Parathyroid adenoma (tissue), 2 donors: ENCODE data around the gene UCN2.

ENCODE experiments used
- H2AFZ ChIP-seq: fragments of 300-600 bp; sonication (generic); one replicate; pipeline ENCODE4 v1.7.0; 2017; ENCODE audit warnings: antibody characterized with exemption, mild to moderate bottlenecking
- H3K27ac ChIP-seq: fragments of 300-600 bp; sonication (generic); one replicate; pipeline ENCODE4 v1.7.0; 2017
- H3K27me3 ChIP-seq: fragments of 300-600 bp; sonication (generic); one replicate; pipeline ENCODE4 v1.7.0; 2017; ENCODE audit warnings: low read length; ENCODE audit not compliant: control insufficient read depth, insufficient read depth
- H3K36me3 ChIP-seq: fragments of 300-600 bp; sonication (generic); one replicate; pipeline ENCODE4 v1.7.0; 2017; ENCODE audit warnings: low read length; ENCODE audit not compliant: control insufficient read depth, insufficient read depth
- H3K4me1 ChIP-seq: fragments of 300-600 bp; sonication (generic); one replicate; pipeline ENCODE4 v1.7.0; 2017; ENCODE audit warnings: control low read depth
- H3K4me2 ChIP-seq: fragments of 300-600 bp; sonication (generic); one replicate; pipeline ENCODE4 v1.7.0; 2017; ENCODE audit warnings: low read length
- H3K4me3 ChIP-seq: fragments of 300-600 bp; sonication (generic); one replicate; pipeline ENCODE4 v1.7.0; 2017; ENCODE audit warnings: low read depth, low read length
- H3K79me2 ChIP-seq: fragments of 300-600 bp; sonication (generic); one replicate; pipeline ENCODE4 v1.7.0; 2017; ENCODE audit warnings: control low read depth
- H3K9ac ChIP-seq: fragments of 300-600 bp; sonication (generic); one replicate; pipeline ENCODE4 v1.7.0; 2017; ENCODE audit warnings: mild to moderate bottlenecking
- H3K9me3 ChIP-seq: fragments of 300-600 bp; sonication (generic); one replicate; pipeline ENCODE4 v1.7.0; 2017; ENCODE audit warnings: low read length; ENCODE audit not compliant: control insufficient read depth
- TF ChIP-seq, protein P1 (sequence below): fragments of 300-600 bp; sonication (generic); IDR thresholded peaks from one replicate; pipeline ENCODE4 v1.7.0; 2017; ENCODE audit warnings: antibody characterized with exemption, mild to moderate bottlenecking
- donor health status: primary hyperparathyroidism.

Gene UCN2

DNA sequence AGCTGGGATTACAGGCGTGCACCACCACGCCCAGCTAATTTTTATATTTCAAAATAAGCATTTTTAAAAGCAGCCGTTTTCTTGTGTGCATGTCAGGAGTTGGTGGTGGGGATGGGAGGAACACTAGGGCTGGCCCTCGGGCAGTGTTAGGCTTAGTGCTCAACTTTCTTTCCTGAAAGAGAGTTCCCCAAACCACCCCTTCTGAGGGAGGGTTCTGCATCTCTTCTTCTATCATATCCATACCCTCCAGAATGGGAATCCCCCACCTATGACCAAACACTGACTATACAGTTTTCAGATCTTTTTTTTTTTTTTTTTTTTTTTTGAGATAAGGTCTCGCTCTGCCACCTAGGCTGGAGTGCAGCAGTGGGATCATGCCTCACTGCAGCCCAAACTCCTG, 19.4 kb downstream of the UCN2 start:
- Histone ChIP-seq H3K9ac (no peak overlapping the region), H3K4me3 (no peak overlapping the region), H3K9me3 (no peaks in the 10 kb centered on the region), H3K79me2 (peaks cover 2% of the 10 kb centered on the region), H3K4me1 (peaks cover 3% of the 10 kb centered on the region), H3K27ac (no peak overlapping the region), H3K4me2 (no peak overlapping the region), H3K27me3 (no peaks in the 10 kb centered on the region), H3K36me3 (no peaks in the 10 kb centered on the region), H2AFZ (no peak overlapping the region)
- TF ChIP-seq, protein P1, sequence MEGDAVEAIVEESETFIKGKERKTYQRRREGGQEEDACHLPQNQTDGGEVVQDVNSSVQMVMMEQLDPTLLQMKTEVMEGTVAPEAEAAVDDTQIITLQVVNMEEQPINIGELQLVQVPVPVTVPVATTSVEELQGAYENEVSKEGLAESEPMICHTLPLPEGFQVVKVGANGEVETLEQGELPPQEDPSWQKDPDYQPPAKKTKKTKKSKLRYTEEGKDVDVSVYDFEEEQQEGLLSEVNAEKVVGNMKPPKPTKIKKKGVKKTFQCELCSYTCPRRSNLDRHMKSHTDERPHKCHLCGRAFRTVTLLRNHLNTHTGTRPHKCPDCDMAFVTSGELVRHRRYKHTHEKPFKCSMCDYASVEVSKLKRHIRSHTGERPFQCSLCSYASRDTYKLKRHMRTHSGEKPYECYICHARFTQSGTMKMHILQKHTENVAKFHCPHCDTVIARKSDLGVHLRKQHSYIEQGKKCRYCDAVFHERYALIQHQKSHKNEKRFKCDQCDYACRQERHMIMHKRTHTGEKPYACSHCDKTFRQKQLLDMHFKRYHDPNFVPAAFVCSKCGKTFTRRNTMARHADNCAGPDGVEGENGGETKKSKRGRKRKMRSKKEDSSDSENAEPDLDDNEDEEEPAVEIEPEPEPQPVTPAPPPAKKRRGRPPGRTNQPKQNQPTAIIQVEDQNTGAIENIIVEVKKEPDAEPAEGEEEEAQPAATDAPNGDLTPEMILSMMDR = no peak

DNA sequence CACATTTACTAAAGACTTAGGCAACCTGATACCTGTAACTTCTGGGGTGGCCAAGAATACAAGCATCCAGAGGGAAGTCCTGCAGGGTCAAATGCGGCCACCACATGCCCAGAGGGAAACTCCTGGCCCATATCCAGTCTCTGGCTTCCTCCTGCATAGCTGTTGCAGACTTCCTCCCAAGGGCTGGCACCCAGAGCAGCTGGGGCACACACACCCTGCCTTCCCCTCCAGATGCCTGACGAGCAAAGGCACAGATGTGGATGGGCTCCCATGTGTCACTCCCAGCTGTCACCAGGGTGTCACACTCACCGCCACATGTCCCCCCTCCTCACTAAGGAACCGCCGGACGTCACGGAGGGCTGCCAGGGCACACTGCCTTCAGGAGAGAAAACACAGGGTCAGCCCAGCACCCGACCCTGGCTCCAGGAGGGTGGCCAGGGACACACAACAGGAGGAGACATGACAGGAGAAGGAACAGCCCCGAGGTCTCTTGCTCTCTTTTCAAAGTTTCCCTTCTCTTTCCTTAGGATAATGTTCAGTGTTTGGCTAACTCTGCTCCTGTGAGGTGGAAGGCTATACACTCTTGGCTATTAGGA, 20.2 kb downstream of the UCN2 start:
- H3K4me3 ChIP-seq = no peak overlapping the region
- no peak overlapping the region for H3K27ac ChIP-seq
- H3K27me3 ChIP-seq = no peaks in the 10 kb centered on the region
- H3K36me3 ChIP-seq = no peaks in the 10 kb centered on the region
- no peak overlapping the region for H2AFZ ChIP-seq
- H3K79me2 ChIP-seq = no peaks in the 10 kb centered on the region
- no peaks in the 10 kb centered on the region for H3K9me3 ChIP-seq
- TF ChIP-seq, protein P1 = no peak
- H3K9ac ChIP-seq = no peak overlapping the region
- no peaks in the 10 kb centered on the region for H3K4me1 ChIP-seq
- H3K4me2 ChIP-seq = no peak overlapping the region

DNA sequence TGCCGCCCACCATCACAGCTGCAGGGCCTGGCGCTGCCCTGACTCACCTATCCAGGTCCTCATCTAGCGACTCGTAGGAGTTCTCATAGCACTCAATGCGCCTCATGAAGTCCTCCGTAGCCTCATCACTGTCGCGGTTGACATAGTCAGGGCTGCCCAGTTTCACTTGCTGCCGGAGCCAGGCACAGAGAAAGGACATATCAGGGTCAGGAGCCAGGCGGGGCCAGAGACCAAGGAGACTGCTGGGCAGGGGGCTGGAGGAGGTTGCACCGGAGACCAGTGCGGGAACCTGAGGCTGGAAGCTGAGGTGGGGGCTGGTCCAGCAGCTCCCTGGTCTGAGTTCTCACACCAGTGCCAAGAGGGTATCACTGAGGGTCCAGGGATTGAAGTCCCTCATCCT, 25.1 kb downstream of the UCN2 start:
- Histone ChIP-seq H3K79me2 (no peaks in the 10 kb centered on the region), H3K27me3 (no peaks in the 10 kb centered on the region), H3K9ac (no peak overlapping the region), H3K9me3 (no peaks in the 10 kb centered on the region), H3K4me2 (no peak overlapping the region), H3K4me1 (no peaks in the 10 kb centered on the region), H2AFZ (no peak overlapping the region), H3K27ac (no peak overlapping the region), H3K4me3 (no peak overlapping the region), H3K36me3 (no peaks in the 10 kb centered on the region)
- TF ChIP-seq, protein P1 = no peak

DNA sequence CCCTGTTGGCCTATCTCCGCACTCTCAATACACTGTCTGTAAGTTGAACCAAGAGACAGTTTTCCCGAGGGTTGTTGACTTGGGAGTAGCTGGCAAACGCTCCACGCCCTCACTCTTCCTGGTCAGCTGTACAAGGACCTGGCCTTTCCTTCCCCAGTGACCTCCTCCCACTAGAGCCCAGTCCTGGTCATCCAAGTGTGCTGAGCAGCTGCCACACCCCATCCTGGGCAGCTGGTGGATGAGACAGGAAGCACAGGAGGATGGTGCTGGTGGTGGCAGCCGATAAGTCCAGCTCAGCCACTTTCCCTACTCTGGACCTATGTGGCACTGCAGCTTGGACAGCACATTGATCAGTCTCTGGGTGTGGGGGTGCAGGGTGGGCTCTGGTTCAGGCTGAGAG, 26.8 kb downstream of the UCN2 start:
- TF ChIP-seq, protein P1 = no peak
- no peaks in the 10 kb centered on the region for H3K4me1 ChIP-seq
- no peak overlapping the region for H3K27ac ChIP-seq
- H3K4me2 ChIP-seq = no peak overlapping the region
- no peaks in the 10 kb centered on the region for H3K79me2 ChIP-seq
- H3K4me3 ChIP-seq = no peak overlapping the region
- no peaks in the 10 kb centered on the region for H3K27me3 ChIP-seq
- no peaks in the 10 kb centered on the region for H3K36me3 ChIP-seq
- H2AFZ ChIP-seq = no peak overlapping the region
- no peak overlapping the region for H3K9ac ChIP-seq
- no peaks in the 10 kb centered on the region for H3K9me3 ChIP-seq

DNA sequence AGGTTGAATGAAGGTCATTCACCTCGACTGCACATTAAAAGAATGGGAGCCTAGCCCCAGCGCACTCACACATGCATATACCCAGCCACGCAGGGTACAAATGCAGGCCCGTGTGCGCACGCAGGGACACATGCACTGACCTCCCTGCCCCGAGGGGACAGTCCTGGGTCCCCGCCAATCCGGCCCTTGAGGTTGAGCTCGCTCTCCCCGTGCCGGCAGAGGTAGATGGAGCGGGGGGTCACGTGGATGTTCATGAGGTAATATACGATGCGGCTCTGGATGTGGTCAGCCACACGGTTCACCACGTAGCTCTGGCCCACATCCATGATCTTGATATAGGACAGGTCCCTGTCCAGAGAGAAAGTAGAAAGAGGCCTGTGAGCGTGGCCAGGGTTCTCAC, 27.5 kb downstream of the UCN2 start:
- H3K36me3 ChIP-seq = no peaks in the 10 kb centered on the region

More for the DNA sequence above, 27.5 kb downstream of the UCN2 start:
- Histone ChIP-seq H3K27me3 (no peaks in the 10 kb centered on the region), H3K4me1 (no peaks in the 10 kb centered on the region), H3K79me2 (no peaks in the 10 kb centered on the region), H3K4me2 (no peak overlapping the region), H3K27ac (no peak overlapping the region), H2AFZ (no peak overlapping the region), H3K9ac (no peak overlapping the region), H3K4me3 (no peak overlapping the region), H3K9me3 (no peaks in the 10 kb centered on the region)
- TF ChIP-seq, protein P1 = no peak
